Endothelial cell of umbilical vein (primary cell): Measurements from ENCODE around the gene DTX2.
"Not testable (repeated sequence)": the region's sequence is repeated elsewhere in the genome, so short reads cannot be mapped to it uniquely, and the experiment has no call there.

Source experiments
- POLR2A ChIP-seq: IDR thresholded peaks from 2 replicates; pipeline ENCODE4 v1.6.1; 2012; ENCODE audit warnings: low read depth, mild to moderate bottlenecking, control low read depth, low read length
- POLR2AphosphoS5 ChIP-seq: IDR thresholded peaks from 2 replicates; pipeline ENCODE4 v1.6.1; 2012; ENCODE audit warnings: low read depth, mild to moderate bottlenecking, control low read depth, low read length, moderate library complexity; ENCODE audit not compliant: insufficient read depth

GRCh38 chr7:76458504-76458903 is 3.0 kb upstream of the DTX2 start:
- not testable (repeated sequence) for TF ChIP-seq POLR2A, POLR2AphosphoS5
